ENCODE measurements around the gene FPR3. TPM values are rescaled to one million over a fixed set of nuclear protein-coding genes. Genes with fewer than 3 reads are reported as not detected.

FPR3 gene
- polyA plus RNA-seq, 1 experiment: not detected

DNA sequence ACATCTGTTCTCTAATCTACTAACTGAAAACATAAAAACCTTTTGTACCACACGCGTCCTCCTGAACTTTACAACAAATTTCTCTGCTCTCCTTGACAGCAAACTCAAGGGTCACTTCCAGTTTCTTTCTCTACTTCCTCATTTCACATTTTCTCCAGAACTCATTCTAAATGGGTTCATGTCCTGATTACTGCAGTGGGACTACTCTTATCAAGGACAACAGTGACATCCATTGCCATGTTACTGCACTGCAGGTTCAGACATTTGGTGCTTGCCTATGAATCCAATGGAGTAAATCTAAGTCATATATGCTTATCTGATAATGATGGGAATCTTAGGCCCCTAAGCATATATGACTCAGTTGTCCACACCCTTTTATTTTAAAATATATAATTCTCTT is 35.3 kb downstream of the FPR3 start:
- Histone ChIP-seq H3K4me3 (ENCODE audit: low read depth, low read length) (no peak overlapping the region), H3K27ac (ENCODE audit: low read depth, low read length) (no peak overlapping the region), H3K27me3 (ENCODE audit: control insufficient read depth, insufficient read depth, low read length) (no peaks in the 10 kb centered on the region), H3K9me3 (ENCODE audit: control insufficient read depth, insufficient read depth, low read length) (no peaks in the 10 kb centered on the region; the same call in 1 of the 2 replicates)
- DNase-seq (ENCODE audit: low read depth, low spot score): no peak
- ChIA-PET POLR2A (no interaction called here), CTCF (no interaction called here)
- TF ChIP-seq, protein P1, sequence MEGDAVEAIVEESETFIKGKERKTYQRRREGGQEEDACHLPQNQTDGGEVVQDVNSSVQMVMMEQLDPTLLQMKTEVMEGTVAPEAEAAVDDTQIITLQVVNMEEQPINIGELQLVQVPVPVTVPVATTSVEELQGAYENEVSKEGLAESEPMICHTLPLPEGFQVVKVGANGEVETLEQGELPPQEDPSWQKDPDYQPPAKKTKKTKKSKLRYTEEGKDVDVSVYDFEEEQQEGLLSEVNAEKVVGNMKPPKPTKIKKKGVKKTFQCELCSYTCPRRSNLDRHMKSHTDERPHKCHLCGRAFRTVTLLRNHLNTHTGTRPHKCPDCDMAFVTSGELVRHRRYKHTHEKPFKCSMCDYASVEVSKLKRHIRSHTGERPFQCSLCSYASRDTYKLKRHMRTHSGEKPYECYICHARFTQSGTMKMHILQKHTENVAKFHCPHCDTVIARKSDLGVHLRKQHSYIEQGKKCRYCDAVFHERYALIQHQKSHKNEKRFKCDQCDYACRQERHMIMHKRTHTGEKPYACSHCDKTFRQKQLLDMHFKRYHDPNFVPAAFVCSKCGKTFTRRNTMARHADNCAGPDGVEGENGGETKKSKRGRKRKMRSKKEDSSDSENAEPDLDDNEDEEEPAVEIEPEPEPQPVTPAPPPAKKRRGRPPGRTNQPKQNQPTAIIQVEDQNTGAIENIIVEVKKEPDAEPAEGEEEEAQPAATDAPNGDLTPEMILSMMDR (IDR thresholded peaks at IDR 0.05; ENCODE audit: low read depth, low read length): no peak

- TF ChIP-seq, protein P1 (IDR thresholded peaks at IDR 0.05; ENCODE audit: low read depth, low read length): no peak
- Histone ChIP-seq H3K4me3 (ENCODE audit: low read depth, low read length) (no peak overlapping the region), H3K9me3 (ENCODE audit: control insufficient read depth, insufficient read depth, low read length) (peaks cover 5% of the 10 kb centered on the region), H3K27me3 (ENCODE audit: control insufficient read depth, insufficient read depth, low read length) (no peaks in the 10 kb centered on the region), H3K27ac (ENCODE audit: low read depth, low read length) (no peak overlapping the region)
- DNase-seq (ENCODE audit: low read depth, low spot score): no peak
- ChIA-PET POLR2A (no interaction called here), CTCF (no interaction called here)
Measured at GRCh38 chr19:51837145-51837544, 42.2 kb downstream of the FPR3 start.

DNA sequence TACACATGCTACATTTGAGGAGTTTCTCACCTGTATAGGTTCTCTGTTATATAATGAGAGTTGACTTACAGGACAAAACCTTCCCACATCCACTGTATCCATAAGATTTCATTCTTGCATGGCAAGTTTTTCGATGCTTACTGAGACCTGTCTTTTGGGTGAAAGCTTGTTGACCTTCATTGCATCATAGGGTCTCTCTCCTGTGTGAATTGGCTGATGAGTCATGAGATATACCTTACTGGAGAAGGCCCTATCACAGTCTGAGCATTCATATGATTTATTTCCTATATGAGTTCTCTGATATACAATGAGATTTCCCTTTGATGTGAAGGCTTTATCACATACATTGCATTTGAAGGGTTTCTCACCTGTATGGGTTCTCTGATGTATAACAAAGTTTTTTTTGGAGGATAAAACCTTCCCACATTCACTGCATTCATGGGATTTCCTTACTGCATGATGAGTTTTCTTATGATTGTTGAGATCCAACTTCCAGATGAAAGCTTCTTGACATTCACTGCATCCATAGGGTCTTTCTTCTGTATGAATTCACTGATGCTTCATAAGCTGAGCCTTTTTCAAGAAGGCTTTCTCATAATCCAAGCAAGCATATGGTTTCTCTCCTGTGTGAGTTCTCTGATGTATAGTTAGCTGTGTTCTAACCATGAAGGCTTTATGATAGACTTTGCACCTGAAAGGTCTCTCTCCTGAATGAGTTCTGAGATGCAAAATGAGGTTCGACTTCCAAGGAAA is 67.1 kb downstream of the FPR3 start:
- H3K9me3 ChIP-seq (ENCODE audit: control insufficient read depth, insufficient read depth, low read length): peaks cover 35% of the 10 kb centered on the region
- no peaks in the 10 kb centered on the region for H3K27me3 ChIP-seq (ENCODE audit: control insufficient read depth, insufficient read depth, low read length)
- DNase-seq (ENCODE audit: low read depth, low spot score): no peak
- ChIA-PET POLR2A (no interaction called here), CTCF (no interaction called here)
- no peak overlapping the region for H3K27ac ChIP-seq (ENCODE audit: low read depth, low read length)
- TF ChIP-seq, protein P1 (IDR thresholded peaks at IDR 0.05; ENCODE audit: low read depth, low read length): no peak
- no peak overlapping the region for H3K4me3 ChIP-seq (ENCODE audit: low read depth, low read length)

DNA sequence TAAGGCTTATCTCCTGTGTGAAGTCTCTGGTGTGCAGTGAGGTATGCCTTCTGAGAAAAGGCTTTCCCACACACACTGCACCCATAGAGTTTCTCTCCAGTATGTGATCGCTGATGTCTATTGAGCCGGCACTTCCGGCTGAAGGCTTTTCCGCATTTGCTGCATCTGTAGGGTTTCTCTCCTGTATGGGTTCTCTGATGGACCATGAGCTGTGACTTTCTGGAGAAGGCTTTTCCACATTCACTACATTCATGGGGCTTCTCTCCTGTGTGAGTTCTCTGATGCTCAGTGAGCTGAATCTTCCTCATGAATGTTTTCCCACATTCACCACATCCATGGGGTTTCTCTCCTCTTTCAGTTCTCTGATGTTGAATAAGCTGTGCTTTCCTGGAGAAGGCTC is 78.1 kb downstream of the FPR3 start:
- no peak overlapping the region for H3K27ac ChIP-seq (ENCODE audit: low read depth, low read length)
- H3K4me3 ChIP-seq (ENCODE audit: low read depth, low read length): no peak overlapping the region
- TF ChIP-seq, protein P1 (IDR thresholded peaks at IDR 0.05; ENCODE audit: low read depth, low read length): no peak
- peaks cover 51% of the 10 kb centered on the region for H3K9me3 ChIP-seq (ENCODE audit: control insufficient read depth, insufficient read depth, low read length)
- POLR2A ChIA-PET: no interaction called here
- DNase-seq (ENCODE audit: low read depth, low spot score): no peak
- H3K27me3 ChIP-seq (ENCODE audit: control insufficient read depth, insufficient read depth, low read length): no peaks in the 10 kb centered on the region
- CTCF ChIA-PET: no interaction called here

Other genes with a start within 250 kb of the FPR3 start
- gene ZNF175, start 223.9 kb upstream of the FPR3 start, polyA plus RNA-seq (2011; rRNA removed): 4.8 and 6.4 TPM in 2 replicates
- not detected in 2 replicates for gene SIGLEC5, start 164.8 kb upstream of the FPR3 start, polyA plus RNA-seq (2011; rRNA removed)
- not detected in 2 replicates for gene SIGLEC14, start 148.3 kb upstream of the FPR3 start, polyA plus RNA-seq (2011; rRNA removed)
- 3.5 and 5.6 TPM in 2 replicates for gene SPACA6, start 101.8 kb upstream of the FPR3 start, polyA plus RNA-seq (2011; rRNA removed)
- gene HAS1, start 71.2 kb upstream of the FPR3 start, polyA plus RNA-seq (2011; rRNA removed): not detected in 2 replicates
- not detected in 2 replicates for gene FPR1, start 43.3 kb upstream of the FPR3 start, polyA plus RNA-seq (2011; rRNA removed)
- gene FPR2, start 34.0 kb upstream of the FPR3 start, polyA plus RNA-seq (2011; rRNA removed): not detected in 2 replicates
- gene ZNF577, start 92.8 kb downstream of the FPR3 start, polyA plus RNA-seq (2011; rRNA removed): 6.0 and 7.3 TPM in 2 replicates
- gene ZNF649, start 109.9 kb downstream of the FPR3 start, polyA plus RNA-seq (2011; rRNA removed): 3.5 and 3.6 TPM in 2 replicates
- 4.9 and 8.4 TPM in 2 replicates for gene ZNF613, start 132.3 kb downstream of the FPR3 start, polyA plus RNA-seq (2011; rRNA removed)
- gene ZNF350, start 191.7 kb downstream of the FPR3 start, polyA plus RNA-seq (2011; rRNA removed): 7.6 and 9.4 TPM in 2 replicates
- 5.0 and 7.6 TPM in 2 replicates for gene ZNF615, start 213.1 kb downstream of the FPR3 start, polyA plus RNA-seq (2011; rRNA removed)
- 5.2 and 7.2 TPM in 2 replicates for gene ZNF614, start 233.2 kb downstream of the FPR3 start, polyA plus RNA-seq (2011; rRNA removed)